Type B pancreatic cell (in vitro differentiated cells): ENCODE results near the gene PGRMC2. TPM values are rescaled to one million over a fixed set of nuclear protein-coding genes. Genes with fewer than 3 reads are reported as not detected.

Experiments used
- DNase-seq: peaks from one replicate; pipeline ENCODE4 v3.0.0; 2021; ENCODE audit warnings: mixed read lengths; ENCODE audit not compliant: unreplicated experiment; ENCODE audit errors: extremely low spot score
- H3K27ac Mint-ChIP-seq: 2 replicates; pipeline ENCODE4 v1.8.0; 2021; ENCODE audit warnings: mild to moderate bottlenecking, mixed read lengths
- H3K27me3 Mint-ChIP-seq: 2 replicates; pipeline ENCODE4 v1.8.0; 2021; ENCODE audit warnings: mixed read lengths
- H3K36me3 Mint-ChIP-seq: 2 replicates; pipeline ENCODE4 v1.8.0; 2021; ENCODE audit warnings: mixed read lengths
- H3K4me1 Mint-ChIP-seq: one replicate; pipeline ENCODE4 v1.8.0; 2021; ENCODE audit warnings: mixed read lengths; ENCODE audit not compliant: unreplicated experiment
- H3K4me3 Mint-ChIP-seq: 2 replicates; pipeline ENCODE4 v1.8.0; 2021; ENCODE audit warnings: mild to moderate bottlenecking, mixed read lengths
- H3K9me3 Mint-ChIP-seq: 2 replicates; pipeline ENCODE4 v1.8.0; 2021; ENCODE audit warnings: mixed read lengths
- total RNA-seq: library from RNA; stranded (reverse); gene quantifications from 2 replicates; pipeline ENCODE4 v1.2.1, GENCODE V29; 2021; ENCODE audit warnings: low replicate concordance
- TF ChIP-seq, protein P1 (sequence below): fragments of 200-600 bp; sonication (generic); conservative IDR thresholded peaks from 2 replicates; pipeline ENCODE4 v1.5.0; 2021; ENCODE audit warnings: antibody characterized with exemption, mild to moderate bottlenecking

Gene PGRMC2
- total RNA-seq, 1 donor from 2014 or later: 78.1 TPM

DNA sequence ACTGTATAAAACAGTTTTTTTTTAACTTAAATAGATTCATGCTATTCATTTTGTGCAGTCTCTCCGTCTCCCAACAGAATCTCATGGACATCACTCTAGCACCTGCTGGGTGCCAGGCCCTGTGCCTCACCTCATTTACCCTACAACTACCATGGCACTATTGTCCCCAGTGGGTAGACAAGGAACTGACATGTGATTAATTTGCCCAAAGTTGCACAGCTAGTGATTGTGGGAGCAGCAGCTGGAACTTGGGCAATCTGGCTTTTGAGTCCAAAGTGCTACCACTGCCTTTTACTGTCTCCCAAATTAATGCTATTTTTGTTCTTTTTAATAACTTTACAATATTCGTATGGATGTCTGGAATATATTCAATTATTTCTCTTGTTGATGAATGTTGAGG lies 11.2 kb upstream of the PGRMC2 start:
- TF ChIP-seq, protein P1, sequence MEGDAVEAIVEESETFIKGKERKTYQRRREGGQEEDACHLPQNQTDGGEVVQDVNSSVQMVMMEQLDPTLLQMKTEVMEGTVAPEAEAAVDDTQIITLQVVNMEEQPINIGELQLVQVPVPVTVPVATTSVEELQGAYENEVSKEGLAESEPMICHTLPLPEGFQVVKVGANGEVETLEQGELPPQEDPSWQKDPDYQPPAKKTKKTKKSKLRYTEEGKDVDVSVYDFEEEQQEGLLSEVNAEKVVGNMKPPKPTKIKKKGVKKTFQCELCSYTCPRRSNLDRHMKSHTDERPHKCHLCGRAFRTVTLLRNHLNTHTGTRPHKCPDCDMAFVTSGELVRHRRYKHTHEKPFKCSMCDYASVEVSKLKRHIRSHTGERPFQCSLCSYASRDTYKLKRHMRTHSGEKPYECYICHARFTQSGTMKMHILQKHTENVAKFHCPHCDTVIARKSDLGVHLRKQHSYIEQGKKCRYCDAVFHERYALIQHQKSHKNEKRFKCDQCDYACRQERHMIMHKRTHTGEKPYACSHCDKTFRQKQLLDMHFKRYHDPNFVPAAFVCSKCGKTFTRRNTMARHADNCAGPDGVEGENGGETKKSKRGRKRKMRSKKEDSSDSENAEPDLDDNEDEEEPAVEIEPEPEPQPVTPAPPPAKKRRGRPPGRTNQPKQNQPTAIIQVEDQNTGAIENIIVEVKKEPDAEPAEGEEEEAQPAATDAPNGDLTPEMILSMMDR: no peak
- Mint-ChIP-seq H3K36me3 (peaks cover 16% of the 10 kb centered on the region), H3K4me1 (no peaks in the 10 kb centered on the region), H3K9me3 (no peaks in the 10 kb centered on the region), H3K27ac (no peak overlapping the region), H3K4me3 (no peak overlapping the region), H3K27me3 (no peaks in the 10 kb centered on the region)
- no peak for DNase-seq

DNA sequence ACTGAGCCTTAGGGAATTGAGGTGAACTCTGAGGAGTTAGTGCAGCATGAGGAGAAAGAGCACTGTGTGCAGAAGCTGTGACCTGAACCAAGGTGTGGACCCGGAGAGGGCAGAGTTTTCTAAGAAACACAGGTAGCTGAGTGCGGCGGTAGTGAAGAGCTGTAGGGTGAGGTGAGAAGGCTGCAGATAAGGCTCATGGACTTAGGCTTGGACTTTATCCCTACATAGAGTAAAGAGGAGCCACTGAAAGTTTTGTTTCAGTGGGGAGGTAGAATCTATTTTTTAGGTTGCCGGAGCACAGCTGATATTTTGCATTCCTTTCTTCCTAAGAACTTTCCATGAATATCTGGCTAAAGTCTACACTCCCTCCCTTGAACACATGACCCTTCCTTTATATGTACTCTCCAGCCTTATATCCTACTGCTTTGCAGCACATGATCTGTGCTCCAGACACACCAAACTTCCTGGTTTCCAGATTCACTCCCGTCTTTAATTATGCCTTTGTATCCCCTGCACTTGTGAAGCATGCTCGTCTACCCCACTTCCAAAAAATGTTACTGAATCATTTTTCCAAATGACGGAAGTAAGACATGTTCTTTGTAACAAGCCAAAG lies 10.6 kb upstream of the PGRMC2 start:
- no peaks in the 10 kb centered on the region for H3K4me1 Mint-ChIP-seq
- no peak for DNase-seq
- H3K9me3 Mint-ChIP-seq: no peaks in the 10 kb centered on the region
- H3K27me3 Mint-ChIP-seq: no peaks in the 10 kb centered on the region
- no peak overlapping the region for H3K27ac Mint-ChIP-seq
- TF ChIP-seq, protein P1: no peak
- H3K4me3 Mint-ChIP-seq: no peak overlapping the region
- peaks cover 15% of the 10 kb centered on the region for H3K36me3 Mint-ChIP-seq

DNA sequence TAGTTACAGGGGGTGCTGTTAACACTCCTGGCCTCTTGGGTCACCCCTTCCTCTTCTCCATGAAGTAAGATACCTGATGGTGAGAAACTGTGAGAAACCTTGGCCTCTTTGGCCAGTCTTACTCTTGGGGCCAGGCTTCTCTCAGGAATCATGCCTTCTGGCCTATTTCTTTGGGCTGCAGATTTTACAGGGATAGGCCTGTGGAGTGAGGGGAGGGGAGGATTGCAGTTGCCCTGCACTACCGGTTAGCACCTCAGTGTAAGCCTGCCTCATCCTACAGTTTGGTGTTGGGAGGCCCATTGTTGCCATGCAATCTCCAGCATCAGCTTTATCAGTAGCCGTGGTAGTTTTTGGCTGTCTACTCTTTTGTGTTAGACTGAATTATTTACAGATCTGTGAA lies 7.6 kb upstream of the PGRMC2 start:
- no peaks in the 10 kb centered on the region for H3K4me1 Mint-ChIP-seq
- no peak for DNase-seq
- H3K36me3 Mint-ChIP-seq: peaks cover 8% of the 10 kb centered on the region
- no peak overlapping the region for H3K4me3 Mint-ChIP-seq
- H3K27me3 Mint-ChIP-seq: no peaks in the 10 kb centered on the region
- no peaks in the 10 kb centered on the region for H3K9me3 Mint-ChIP-seq
- TF ChIP-seq, protein P1: no peak
- no peak overlapping the region for H3K27ac Mint-ChIP-seq

DNA sequence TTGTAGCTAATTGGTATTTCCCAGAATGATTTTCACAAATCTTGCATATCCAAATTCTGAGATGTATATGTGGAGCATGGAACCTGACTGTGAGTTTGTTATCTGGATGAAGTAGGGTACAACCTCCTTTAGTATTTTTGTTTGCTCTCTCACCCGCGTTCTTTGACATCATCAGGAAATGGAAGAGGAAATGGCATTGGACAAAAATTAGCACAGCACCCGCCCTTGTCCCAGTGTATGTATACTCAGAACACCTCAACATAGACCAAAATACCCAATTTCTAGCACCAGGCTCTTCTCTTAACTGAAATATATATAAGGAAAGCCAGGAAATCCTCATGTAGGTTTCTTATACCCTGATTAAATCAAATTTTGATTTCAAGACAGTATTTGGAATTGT lies 6.9 kb upstream of the PGRMC2 start:
- Mint-ChIP-seq H3K9me3 (no peaks in the 10 kb centered on the region), H3K27ac (no peak overlapping the region), H3K4me3 (no peak overlapping the region), H3K4me1 (no peaks in the 10 kb centered on the region), H3K27me3 (no peaks in the 10 kb centered on the region), H3K36me3 (peaks cover 8% of the 10 kb centered on the region)
- TF ChIP-seq, protein P1: no peak
- DNase-seq: no peak

DNA sequence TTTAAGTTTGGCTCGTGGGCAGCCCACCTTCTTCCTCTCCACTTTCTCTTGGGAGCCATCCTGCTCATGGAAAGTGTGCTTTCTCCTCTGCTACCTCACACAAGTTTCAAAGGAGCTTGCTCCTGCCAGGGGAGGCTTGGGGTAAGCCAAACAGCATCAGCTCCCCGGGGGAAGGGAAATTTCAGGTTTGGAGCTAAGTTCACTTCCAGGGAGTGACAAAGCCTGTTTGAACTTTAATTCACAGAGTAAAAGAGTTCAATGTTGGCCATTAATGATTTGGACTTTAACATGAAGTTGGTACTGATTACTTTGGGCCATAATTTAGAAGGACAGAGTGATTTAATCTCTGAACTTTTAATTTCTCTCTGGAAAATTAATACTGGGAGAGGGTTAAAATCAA lies 4.7 kb upstream of the PGRMC2 start:
- Mint-ChIP-seq H3K4me3 (no peak overlapping the region), H3K9me3 (no peaks in the 10 kb centered on the region), H3K36me3 (no peaks in the 10 kb centered on the region), H3K4me1 (peaks cover 4% of the 10 kb centered on the region), H3K27me3 (no peaks in the 10 kb centered on the region), H3K27ac (no peak overlapping the region)
- DNase-seq: no peak
- TF ChIP-seq, protein P1: no peak

DNA sequence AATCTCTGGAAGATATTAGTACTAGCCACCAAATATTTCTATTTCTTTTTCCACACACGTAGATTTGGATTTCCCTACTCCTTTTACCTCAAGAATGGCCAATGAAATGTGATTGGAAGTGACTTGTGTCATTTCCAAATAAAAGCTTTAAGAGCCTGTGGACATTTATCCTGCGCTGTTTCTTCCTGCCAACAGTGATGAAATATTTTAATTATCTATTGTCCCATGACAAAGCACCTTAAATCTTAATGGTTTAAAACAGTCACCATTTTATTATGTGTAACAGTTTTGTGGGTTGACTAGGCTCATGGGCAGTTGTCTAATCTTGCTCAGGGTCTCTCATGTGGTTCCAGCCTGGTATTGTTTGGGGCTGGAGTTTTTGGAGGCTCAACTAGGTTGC lies 3.5 kb upstream of the PGRMC2 start:
- H3K36me3 Mint-ChIP-seq: no peaks in the 10 kb centered on the region
- H3K4me3 Mint-ChIP-seq: peak overlapping the region; percentile 29
- TF ChIP-seq, protein P1: no peak
- no peaks in the 10 kb centered on the region for H3K27me3 Mint-ChIP-seq
- H3K4me1 Mint-ChIP-seq: peaks cover 4% of the 10 kb centered on the region
- DNase-seq: no peak
- H3K27ac Mint-ChIP-seq: no peak overlapping the region
- H3K9me3 Mint-ChIP-seq: no peaks in the 10 kb centered on the region
